Neural cell (in vitro differentiated cells): ENCODE measurements around the gene LRRC4B. TPM values are rescaled to one million over a fixed set of nuclear protein-coding genes. Genes with fewer than 3 reads are reported as not detected.

Source experiments
- H2AFZ ChIP-seq: fragments of 200-600, 300-800 bp; sonication (generic), shearing (Covaris generic); 2 replicates; pipeline ENCODE4 v1.6.0; 2014; ENCODE audit warnings: low read depth, mild to moderate bottlenecking, antibody characterized with exemption, low read length, moderate library complexity
- H3F3A ChIP-seq: fragments of 200-600 bp; shearing (Covaris generic); 2 replicates; pipeline ENCODE4 v1.6.1; 2016; ENCODE audit warnings: mild to moderate bottlenecking, moderate library complexity, mixed read lengths, antibody characterized with exemption, low read length; ENCODE audit not compliant: insufficient read depth, poor library complexity, severe bottlenecking
- H3K27ac ChIP-seq: fragments of 200-600, 300-800 bp; sonication (generic), shearing (Covaris generic); 2 replicates; pipeline ENCODE4 v1.5.1; 2014; ENCODE audit warnings: mild to moderate bottlenecking, low read length, moderate library complexity
- H3K27me3 ChIP-seq: fragments of 300-800, 200-600 bp; sonication (generic), shearing (Covaris generic); 2 replicates; pipeline ENCODE4 v1.6.0; 2014; ENCODE audit warnings: mild to moderate bottlenecking, low read depth, low read length, moderate library complexity; ENCODE audit not compliant: insufficient read depth
- H3K36me3 ChIP-seq: fragments of 300-800, 200-600 bp; sonication (generic), shearing (Covaris generic); 2 replicates; pipeline ENCODE4 v1.5.1; 2014; ENCODE audit warnings: mild to moderate bottlenecking, antibody characterized with exemption, low read length, moderate library complexity; ENCODE audit not compliant: insufficient read depth
- H3K4me2 ChIP-seq: fragments of 300-800, 200-600 bp; sonication (generic), shearing (Covaris generic); 2 replicates; pipeline ENCODE4 v1.6.0; 2014; ENCODE audit warnings: mild to moderate bottlenecking, low read length
- H3K4me3 ChIP-seq: fragments of 300-800, 200-600 bp; sonication (generic), shearing (Covaris generic); 2 replicates; pipeline ENCODE4 v1.5.1; 2014; ENCODE audit warnings: mild to moderate bottlenecking, low read length, moderate library complexity
- H3K79me2 ChIP-seq: fragments of 200-600 bp; shearing (Covaris generic); replicated peaks from 2 replicates; pipeline ENCODE4 v1.6.0; 2014; ENCODE audit warnings: mild to moderate bottlenecking, low read length, moderate library complexity; ENCODE audit not compliant: insufficient read depth
- H3K9ac ChIP-seq: fragments of 300-800, 200-600 bp; sonication (generic), shearing (Covaris generic); 2 replicates; pipeline ENCODE4 v1.6.1; 2016; ENCODE audit warnings: mild to moderate bottlenecking, low read length, mixed read lengths
- H3K9me2 ChIP-seq: fragments of 200-600 bp; shearing (Covaris generic); 2 replicates; pipeline ENCODE4 v1.6.1; 2016; ENCODE audit warnings: mild to moderate bottlenecking, low read length, mixed read lengths; ENCODE audit not compliant: insufficient read depth
- H3K9me3 ChIP-seq: fragments of 200-600, 300-800 bp; sonication (generic), shearing (Covaris generic); 2 replicates; pipeline ENCODE4 v1.6.1; 2016; ENCODE audit warnings: mild to moderate bottlenecking, mixed run types, low read length, moderate library complexity, mixed read lengths
- H4K20me1 ChIP-seq: fragments of 200-600 bp; shearing (Covaris generic); 2 replicates; pipeline ENCODE4 v1.6.1; 2016; ENCODE audit warnings: mild to moderate bottlenecking, mixed run types; ENCODE audit not compliant: insufficient read depth
- EP300 ChIP-seq: fragments of 450-650 bp; conservative IDR thresholded peaks from 2 replicates; pipeline ENCODE4 v1.6.1; 2014; ENCODE audit warnings: antibody characterized with exemption, mild to moderate bottlenecking, moderate library complexity; ENCODE audit not compliant: poor library complexity, severe bottlenecking
- EZH2 ChIP-seq: fragments of 200-600, 300-800 bp; shearing (Covaris generic), sonication (generic); IDR thresholded peaks from 2 replicates; pipeline ENCODE4 v1.6.1; 2014; ENCODE audit warnings: antibody characterized with exemption, low read length, borderline replicate concordance, mild to moderate bottlenecking; ENCODE audit not compliant: insufficient read depth, poor library complexity, severe bottlenecking
- MXI1 ChIP-seq: fragments of 450-650 bp; conservative IDR thresholded peaks from 2 replicates; pipeline ENCODE4 v1.6.1; 2014; ENCODE audit warnings: antibody characterized with exemption, mild to moderate bottlenecking; ENCODE audit not compliant: poor library complexity, severe bottlenecking
- POLR2AphosphoS5 ChIP-seq: IDR thresholded peaks from 2 replicates; pipeline ENCODE4 v1.6.1; 2012
- RAD21 ChIP-seq: fragments of 450-650 bp; conservative IDR thresholded peaks from 2 replicates; pipeline ENCODE4 v1.6.1; 2014; ENCODE audit warnings: antibody characterized with exemption, mild to moderate bottlenecking, moderate library complexity
- SMC3 ChIP-seq: fragments of 450-650 bp; conservative IDR thresholded peaks from 2 replicates; pipeline ENCODE4 v1.6.1; 2014; ENCODE audit warnings: antibody characterized with exemption, mild to moderate bottlenecking, moderate library complexity; ENCODE audit not compliant: poor library complexity
- TAF1 ChIP-seq: IDR thresholded peaks from 2 replicates; pipeline ENCODE4 v1.6.1; 2012; ENCODE audit warnings: low read depth
- polyA plus RNA-seq: library from polyadenylated mRNA; depleted of rRNA; stranded (reverse); fragments of >200 nt; gene quantifications from 2 replicates; pipeline ENCODE4 v1.2.3, GENCODE V29; 2014
- TF ChIP-seq, protein P1 (sequence below): fragments of 450-650 bp; IDR thresholded peaks from 2 replicates; pipeline ENCODE4 v1.5.1; 2014; ENCODE audit warnings: antibody characterized with exemption, mild to moderate bottlenecking, moderate library complexity; ENCODE audit not compliant: poor library complexity, severe bottlenecking
- TF ChIP-seq, protein P2 (sequence below): IDR thresholded peaks from 2 replicates; pipeline ENCODE4 v1.6.1; 2012; ENCODE audit warnings: borderline replicate concordance

The LRRC4B gene
- polyA plus RNA-seq, 1 donor from 2014 or later: 83.1 TPM

DNA sequence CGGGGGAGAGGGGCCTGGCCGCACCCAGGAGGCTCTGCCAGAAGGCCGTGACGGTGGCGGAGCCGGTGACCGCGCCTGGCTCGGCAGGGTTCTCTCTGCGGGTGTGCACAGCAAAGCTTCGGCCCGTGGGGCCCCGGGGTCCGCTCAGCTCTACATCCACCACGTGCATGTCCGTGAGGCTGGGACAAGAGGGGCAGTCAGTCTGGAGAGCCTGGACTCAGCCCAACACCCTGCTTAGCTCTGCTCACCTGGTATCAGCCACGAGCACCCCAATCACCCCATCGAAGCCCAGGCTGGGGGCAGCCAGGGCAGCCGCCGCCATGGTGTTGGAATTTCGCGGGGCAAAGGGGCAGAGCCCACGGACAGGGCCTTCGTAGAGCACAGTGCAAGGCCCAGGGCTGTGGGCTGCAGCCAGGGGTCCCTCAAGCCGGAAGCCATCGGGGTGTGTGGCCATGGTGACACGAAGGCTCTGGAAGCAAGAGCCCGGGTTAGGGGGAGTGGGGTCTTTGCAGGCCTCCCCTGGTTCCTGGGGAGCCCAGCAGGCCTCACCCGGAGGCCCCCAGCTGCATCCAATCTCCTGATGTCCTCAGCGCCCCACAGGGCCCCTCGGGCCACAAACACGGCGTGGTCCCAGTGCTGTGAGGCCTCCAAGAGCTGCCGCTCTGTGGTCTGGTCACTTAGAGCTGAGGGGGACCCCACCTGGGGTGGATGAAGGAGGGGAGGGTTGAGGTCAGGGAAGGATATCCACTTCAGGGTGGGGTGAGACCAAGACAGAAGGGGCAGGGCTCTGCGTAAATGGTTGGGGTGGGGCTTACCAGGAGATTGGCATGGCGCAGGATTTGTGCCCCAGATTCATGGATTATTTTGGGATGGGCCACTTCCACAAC is 55.9 kb downstream of the LRRC4B start:
- no peaks in the 10 kb centered on the region for H3K79me2 ChIP-seq
- no peaks in the 10 kb centered on the region for H3K27me3 ChIP-seq
- TF ChIP-seq EZH2 (no peak), EP300 (no peak), RAD21 (no peak), TAF1 (no peak), POLR2AphosphoS5 (no peak)
- TF ChIP-seq, protein P1, sequence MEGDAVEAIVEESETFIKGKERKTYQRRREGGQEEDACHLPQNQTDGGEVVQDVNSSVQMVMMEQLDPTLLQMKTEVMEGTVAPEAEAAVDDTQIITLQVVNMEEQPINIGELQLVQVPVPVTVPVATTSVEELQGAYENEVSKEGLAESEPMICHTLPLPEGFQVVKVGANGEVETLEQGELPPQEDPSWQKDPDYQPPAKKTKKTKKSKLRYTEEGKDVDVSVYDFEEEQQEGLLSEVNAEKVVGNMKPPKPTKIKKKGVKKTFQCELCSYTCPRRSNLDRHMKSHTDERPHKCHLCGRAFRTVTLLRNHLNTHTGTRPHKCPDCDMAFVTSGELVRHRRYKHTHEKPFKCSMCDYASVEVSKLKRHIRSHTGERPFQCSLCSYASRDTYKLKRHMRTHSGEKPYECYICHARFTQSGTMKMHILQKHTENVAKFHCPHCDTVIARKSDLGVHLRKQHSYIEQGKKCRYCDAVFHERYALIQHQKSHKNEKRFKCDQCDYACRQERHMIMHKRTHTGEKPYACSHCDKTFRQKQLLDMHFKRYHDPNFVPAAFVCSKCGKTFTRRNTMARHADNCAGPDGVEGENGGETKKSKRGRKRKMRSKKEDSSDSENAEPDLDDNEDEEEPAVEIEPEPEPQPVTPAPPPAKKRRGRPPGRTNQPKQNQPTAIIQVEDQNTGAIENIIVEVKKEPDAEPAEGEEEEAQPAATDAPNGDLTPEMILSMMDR: no peak
- no peaks in the 10 kb centered on the region for H3F3A ChIP-seq
- H3K9me2 ChIP-seq: no peaks in the 10 kb centered on the region
- H3K36me3 ChIP-seq: no peaks in the 10 kb centered on the region
- peak overlapping the region; percentile 12 for H3K4me2 ChIP-seq
- H3K4me3 ChIP-seq: peak overlapping the region; percentile 69
- no peaks in the 10 kb centered on the region for H4K20me1 ChIP-seq
- H2AFZ ChIP-seq: no peak overlapping the region
- H3K9ac ChIP-seq: peak overlapping the region; percentile 95
- no peaks in the 10 kb centered on the region for H3K9me3 ChIP-seq
- peak overlapping the region; percentile 100 for H3K27ac ChIP-seq

DNA sequence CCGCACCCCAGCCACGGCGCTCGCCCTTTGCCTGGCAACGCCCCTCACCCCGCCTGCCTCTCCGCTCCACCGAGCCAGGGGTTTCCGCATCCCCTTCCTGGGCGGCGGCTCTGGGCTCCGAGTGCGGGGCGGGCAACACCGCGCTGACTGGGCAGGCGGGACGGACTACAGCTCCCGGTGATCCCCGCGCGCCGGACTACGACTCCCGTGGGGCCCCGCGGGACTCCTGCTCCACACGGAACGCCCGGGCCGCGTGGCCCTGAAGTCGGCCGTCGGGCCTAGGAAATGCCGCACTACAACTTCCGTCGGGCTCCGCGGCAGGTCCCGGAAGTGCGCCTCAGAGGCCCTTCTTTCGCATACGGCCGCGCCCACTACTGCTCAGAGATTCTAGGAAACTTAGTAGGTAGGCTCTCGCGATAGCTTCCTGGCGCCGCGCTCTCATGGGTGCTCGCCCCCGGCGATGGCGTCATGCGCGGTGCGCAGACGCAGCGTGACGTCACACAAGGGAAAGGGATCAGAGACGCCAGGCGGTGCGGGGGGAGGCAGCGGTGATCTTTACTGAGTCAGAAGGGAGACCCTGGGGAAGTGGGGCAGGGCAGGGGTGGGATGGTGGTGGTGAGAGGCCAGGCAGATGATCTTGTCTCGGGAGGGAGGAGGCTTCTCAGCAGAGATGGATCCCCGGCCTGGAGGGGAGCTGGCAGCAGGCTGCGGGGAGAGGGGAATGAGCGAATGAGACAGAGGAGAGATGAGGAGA is 57.0 kb downstream of the LRRC4B start, which contains the start of gene JOSD2:
JOSD2 (minus strand) TSS at position 123 of the 754 bp plus-strand sequence. CDS start 760 bp downstream, outside the sequence.
- peak within 1 kb of the TSS; percentile 69 for H3K4me3 ChIP-seq
- peak within 1 kb of the TSS; percentile 95 for H3K9ac ChIP-seq
- no peaks in the 10 kb centered on the region for H3K27me3 ChIP-seq
- H3K36me3 ChIP-seq: no peaks in the 10 kb centered on the region
- H3K27ac ChIP-seq: peak within 1 kb of the TSS; percentile 100
- H3K9me3 ChIP-seq: no peaks in the 10 kb centered on the region
- no peaks in the 10 kb centered on the region for H4K20me1 ChIP-seq
- H3K9me2 ChIP-seq: no peaks in the 10 kb centered on the region
- no peaks in the 10 kb centered on the region for H3F3A ChIP-seq
- H3K4me2 ChIP-seq: peak within 1 kb of the TSS; percentile 81
- no peaks in the 10 kb centered on the region for H3K79me2 ChIP-seq
- peak within 1 kb of the TSS; percentile 36 for H2AFZ ChIP-seq
- peak; percentile 49 for TF ChIP-seq RAD21
- TF ChIP-seq, protein P1: peak; percentile 27
- TF ChIP-seq POLR2AphosphoS5: peak; percentile 77
- TF ChIP-seq TAF1: no peak
- no peak for TF ChIP-seq SMC3
- TF ChIP-seq, protein P2, sequence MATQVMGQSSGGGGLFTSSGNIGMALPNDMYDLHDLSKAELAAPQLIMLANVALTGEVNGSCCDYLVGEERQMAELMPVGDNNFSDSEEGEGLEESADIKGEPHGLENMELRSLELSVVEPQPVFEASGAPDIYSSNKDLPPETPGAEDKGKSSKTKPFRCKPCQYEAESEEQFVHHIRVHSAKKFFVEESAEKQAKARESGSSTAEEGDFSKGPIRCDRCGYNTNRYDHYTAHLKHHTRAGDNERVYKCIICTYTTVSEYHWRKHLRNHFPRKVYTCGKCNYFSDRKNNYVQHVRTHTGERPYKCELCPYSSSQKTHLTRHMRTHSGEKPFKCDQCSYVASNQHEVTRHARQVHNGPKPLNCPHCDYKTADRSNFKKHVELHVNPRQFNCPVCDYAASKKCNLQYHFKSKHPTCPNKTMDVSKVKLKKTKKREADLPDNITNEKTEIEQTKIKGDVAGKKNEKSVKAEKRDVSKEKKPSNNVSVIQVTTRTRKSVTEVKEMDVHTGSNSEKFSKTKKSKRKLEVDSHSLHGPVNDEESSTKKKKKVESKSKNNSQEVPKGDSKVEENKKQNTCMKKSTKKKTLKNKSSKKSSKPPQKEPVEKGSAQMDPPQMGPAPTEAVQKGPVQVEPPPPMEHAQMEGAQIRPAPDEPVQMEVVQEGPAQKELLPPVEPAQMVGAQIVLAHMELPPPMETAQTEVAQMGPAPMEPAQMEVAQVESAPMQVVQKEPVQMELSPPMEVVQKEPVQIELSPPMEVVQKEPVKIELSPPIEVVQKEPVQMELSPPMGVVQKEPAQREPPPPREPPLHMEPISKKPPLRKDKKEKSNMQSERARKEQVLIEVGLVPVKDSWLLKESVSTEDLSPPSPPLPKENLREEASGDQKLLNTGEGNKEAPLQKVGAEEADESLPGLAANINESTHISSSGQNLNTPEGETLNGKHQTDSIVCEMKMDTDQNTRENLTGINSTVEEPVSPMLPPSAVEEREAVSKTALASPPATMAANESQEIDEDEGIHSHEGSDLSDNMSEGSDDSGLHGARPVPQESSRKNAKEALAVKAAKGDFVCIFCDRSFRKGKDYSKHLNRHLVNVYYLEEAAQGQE: peak; percentile 42
- peak; percentile 92 for TF ChIP-seq MXI1
- no peak for TF ChIP-seq EP300
- TF ChIP-seq EZH2: no peak
